ENCODE results near the gene JAK2. TPM values are rescaled to one million over a fixed set of nuclear protein-coding genes. Genes with fewer than 3 reads are reported as not detected.
"Not testable (repeated sequence)": the region's sequence is repeated elsewhere in the genome, so short reads cannot be mapped to it uniquely, and the experiment has no call there.

JAK2 gene
- total RNA-seq, 1 experiment from 2014 or later = 3.3 TPM

- CTCF ChIA-PET = no interaction called here
Observed at GRCh38 chr9:4943346-4943745, 41.7 kb upstream of the JAK2 start.

GRCh38 chr9:4944431-4945211 is 40.5 kb upstream of the JAK2 start:
- POLR2A ChIA-PET; H3K4me3 Mint-ChIP-seq; ATAC-seq; CTCF ChIA-PET; DNase-seq (ENCODE audit: low spot score); H3K4me1 Mint-ChIP-seq; H3K27me3 Mint-ChIP-seq (ENCODE audit: low read depth); H3K27ac Mint-ChIP-seq; H3K36me3 Mint-ChIP-seq: not testable (repeated sequence)
- H3K9me3 Mint-ChIP-seq = peaks cover 14% of the 10 kb centered on the region

More at GRCh38 chr9:4943346-4943745, 41.7 kb upstream of the JAK2 start:
- H3K4me3 Mint-ChIP-seq = no peak overlapping the region
- no peak overlapping the region for H3K27ac Mint-ChIP-seq
- ATAC-seq (no peak), DNase-seq (ENCODE audit: low spot score) (no peak)
- POLR2A ChIA-PET = no interaction called here
- H3K27me3 Mint-ChIP-seq (ENCODE audit: low read depth) = no peaks in the 10 kb centered on the region
- peaks cover 14% of the 10 kb centered on the region for H3K9me3 Mint-ChIP-seq
- no peak for TF ChIP-seq PRDM15 (CRISPR knock-in tag; IDR thresholded peaks at IDR 0.05)
- no peak for TF ChIP-seq ZBTB21 (CRISPR knock-in tag; IDR thresholded peaks at IDR 0.05; ENCODE audit: borderline replicate concordance)
- TF ChIP-seq ARID4B (CRISPR knock-in tag; IDR thresholded peaks at IDR 0.05; ENCODE audit: borderline replicate concordance) = no peak
- no peak for TF ChIP-seq MAX (CRISPR knock-in tag; IDR thresholded peaks at IDR 0.05)
- no peak for TF ChIP-seq USF2 (CRISPR knock-in tag; IDR thresholded peaks at IDR 0.05)
- TF ChIP-seq ZNF138 (CRISPR knock-in tag; conservative IDR thresholded peaks at IDR 0.05) = no peak
- no peak for TF ChIP-seq ZNF317 (CRISPR knock-in tag; IDR thresholded peaks at IDR 0.05; ENCODE audit: borderline replicate concordance, low read depth)
- no peak for TF ChIP-seq FOXP1 (CRISPR knock-in tag; IDR thresholded peaks at IDR 0.05; ENCODE audit: borderline replicate concordance)
- no peak for TF ChIP-seq JUN (CRISPR knock-in tag; IDR thresholded peaks at IDR 0.05)
- H3K4me1 Mint-ChIP-seq = no peaks in the 10 kb centered on the region
- H3K36me3 Mint-ChIP-seq = no peaks in the 10 kb centered on the region

- Mint-ChIP-seq H3K4me3 (no peak overlapping the region), H3K4me1 (no peaks in the 10 kb centered on the region), H3K27ac (no peak overlapping the region), H3K27me3 (ENCODE audit: low read depth) (no peaks in the 10 kb centered on the region; the same call in 1 of the 2 replicates), H3K36me3 (peaks cover under 1% of the 10 kb centered on the region), H3K9me3 (peaks cover 26% of the 10 kb centered on the region)
- ChIA-PET POLR2A (no interaction called here), CTCF (no interaction called here)
- DNase-seq (ENCODE audit: low spot score) = no peak
- ATAC-seq = no peak
- TF ChIP-seq ATF2 (CRISPR knock-in tag; IDR thresholded peaks at IDR 0.05; ENCODE audit: borderline replicate concordance, low read depth) (no peak), JUN (CRISPR knock-in tag; IDR thresholded peaks at IDR 0.05) (no peak), NFATC4 (CRISPR knock-in tag; IDR thresholded peaks at IDR 0.05) (no peak), MXD4 (CRISPR knock-in tag; IDR thresholded peaks at IDR 0.05; ENCODE audit: borderline replicate concordance) (no peak), TEAD1 (CRISPR knock-in tag; IDR thresholded peaks at IDR 0.05) (no peak), JAZF1 (CRISPR knock-in tag; IDR thresholded peaks at IDR 0.05) (no peak), GRHL2 (CRISPR knock-in tag; IDR thresholded peaks at IDR 0.05; ENCODE audit: insufficient replicate concordance, severe bottlenecking) (no peak), KAT7 (CRISPR knock-in tag; IDR thresholded peaks at IDR 0.05; ENCODE audit: borderline replicate concordance) (no peak), FOXP1 (CRISPR knock-in tag; IDR thresholded peaks at IDR 0.05; ENCODE audit: borderline replicate concordance) (no peak), MLX (CRISPR knock-in tag; IDR thresholded peaks at IDR 0.05) (no peak), NR1H2 (CRISPR knock-in tag; IDR thresholded peaks at IDR 0.05) (no peak), ZBTB21 (CRISPR knock-in tag; IDR thresholded peaks at IDR 0.05; ENCODE audit: borderline replicate concordance) (no peak), NR3C1 (CRISPR knock-in tag; conservative IDR thresholded peaks at IDR 0.05; ENCODE audit: low read depth) (no peak)
Observed at GRCh38 chr9:4946937-4947336, 38.1 kb upstream of the JAK2 start.
